Subcutaneous preadipocyte (primary cell): Measurements from ENCODE around the gene CPNE5. TPM values are rescaled to one million over a fixed set of nuclear protein-coding genes. Genes with fewer than 3 reads are reported as not detected.

Experiments used
- total RNA-seq: library from RNA; depleted of rRNA; stranded (reverse); fragments of >200 nt; gene quantifications from 2 replicates; pipeline ENCODE4 v1.2.3, GENCODE V29; 2012

The CPNE5 gene
- total RNA-seq, result not detected in 2 replicates

DNA sequence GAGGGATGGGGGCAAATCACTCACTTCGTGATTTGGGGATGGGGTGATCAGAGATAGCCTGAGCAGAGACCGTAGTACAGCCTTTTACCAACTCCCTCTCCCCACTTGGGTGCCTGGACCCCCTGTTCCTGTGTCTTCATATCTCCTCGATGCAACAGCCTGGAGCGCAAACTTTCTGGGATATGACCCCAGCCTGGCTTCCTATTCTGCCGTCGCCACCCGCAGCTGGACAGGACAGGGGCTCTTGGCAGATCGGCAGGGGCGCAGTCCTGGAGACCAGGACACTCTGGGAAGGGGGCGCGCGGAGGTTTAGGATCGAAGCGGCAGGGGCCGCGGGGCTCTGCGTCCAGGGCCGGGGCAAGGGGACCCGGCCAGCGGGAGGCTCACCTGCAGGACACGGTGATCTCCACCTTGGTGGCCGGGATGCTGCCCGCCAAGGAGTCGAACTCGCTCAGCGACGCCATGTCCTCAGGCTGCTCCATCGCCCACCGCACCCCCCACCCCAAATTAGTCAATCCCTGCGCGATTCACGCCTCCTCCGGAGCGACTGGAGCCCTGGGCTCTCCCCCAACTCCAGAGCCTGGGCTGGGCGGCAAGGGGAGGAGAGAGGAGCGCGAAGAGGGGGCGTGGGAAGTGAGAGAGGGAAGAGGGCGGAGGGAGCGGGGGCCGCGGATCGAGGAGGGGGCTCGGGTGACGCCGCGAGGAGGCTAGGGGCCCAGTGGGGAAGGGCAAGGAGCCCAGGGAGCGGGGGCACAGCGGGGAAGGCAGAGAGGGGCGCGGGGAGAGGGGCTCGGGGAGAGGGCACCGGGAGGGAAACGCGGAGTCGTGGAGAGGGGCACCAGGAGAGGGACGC lies at the start of gene CPNE5:
TSS of gene CPNE5 (minus strand) at position 549 of the 853 bp plus-strand sequence. CDS start at position 482, 67 bp downstream.

DNA sequence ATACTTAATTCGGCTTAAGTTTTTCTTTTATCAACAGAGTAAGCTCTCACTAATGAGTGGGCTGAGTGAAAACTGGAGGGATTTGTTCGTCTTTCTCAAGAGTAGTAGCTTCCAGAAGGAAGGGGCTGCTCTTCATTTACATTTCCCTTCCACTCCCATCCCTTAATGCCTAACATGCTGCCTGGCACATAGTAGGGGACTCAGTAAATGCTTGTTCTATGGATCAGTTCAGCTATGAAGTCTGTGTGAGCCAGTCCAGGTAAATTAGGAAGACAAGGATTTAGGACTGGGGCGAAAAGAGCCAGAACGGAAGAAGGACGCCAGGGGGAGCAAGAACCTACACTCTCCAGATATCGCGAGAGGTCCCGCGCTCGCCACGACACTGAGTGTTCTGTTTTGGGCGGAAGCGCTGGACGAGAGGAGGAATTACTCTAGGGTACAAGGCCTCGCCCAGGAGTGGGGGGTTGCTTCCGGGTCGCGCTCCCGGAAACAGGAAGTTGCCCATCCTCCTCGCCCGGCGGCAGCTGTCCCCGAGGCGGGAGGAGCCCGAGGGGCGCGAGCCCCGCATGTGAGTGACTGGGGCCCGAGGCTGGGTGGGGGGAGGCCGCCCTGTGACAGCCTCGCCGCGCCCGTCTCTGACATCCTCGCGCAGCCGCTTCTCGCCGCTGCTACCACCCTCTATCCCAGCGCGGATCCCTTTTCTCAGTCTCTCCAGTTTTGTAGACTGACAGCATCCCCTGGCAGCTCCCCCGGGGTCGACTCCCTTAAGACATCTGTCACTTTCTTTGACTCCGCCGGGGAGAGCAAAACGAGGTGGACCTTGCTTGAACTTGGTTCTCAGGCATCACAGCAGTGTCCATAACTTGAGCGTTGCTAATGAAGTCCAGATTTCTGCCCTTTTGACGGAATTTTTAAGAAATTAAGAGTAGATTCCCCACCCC lies 46.5 kb upstream of the CPNE5 start, which contains the start of gene C6orf89:
TSS of gene C6orf89 (plus strand) at position 492 of the 941 bp plus-strand sequence. CDS start 13,493 bp downstream, outside the sequence.

GRCh38 chr6:36874443-36875249 lies 35.4 kb upstream of the CPNE5 start, which contains the start of gene PPIL1:
PPIL1 (minus strand) TSS chr6:36874803; CDS start chr6:36874772, 31 bp downstream.

GRCh38 chr6:36697481-36697903 lies 141.8 kb downstream of the CPNE5 start, which contains the start of gene RAB44:
RAB44 (plus strand) TSS chr6:36697826; CDS start chr6:36704236, 6,410 bp downstream.

Other genes starting within 250 kb of the CPNE5 start
- gene SRSF3, start 245.1 kb downstream of the CPNE5 start, total RNA-seq, result 282 and 300 TPM in 2 replicates
- 166 and 200 TPM in 2 replicates for gene CDKN1A, start 160.7 kb downstream of the CPNE5 start, total RNA-seq
- gene RAB44, start 141.6 kb downstream of the CPNE5 start, total RNA-seq, result under 0.01 TPM in 1 of 2 replicates, not detected in the other
- 15.1 and 26.2 TPM in 2 replicates for gene PPIL1, start 35.4 kb upstream of the CPNE5 start, total RNA-seq
- gene C6orf89, start 46.5 kb upstream of the CPNE5 start, total RNA-seq, result 33.4 and 37.1 TPM in 2 replicates
- not detected in 2 replicates for gene PI16, start 115.3 kb upstream of the CPNE5 start, total RNA-seq
- gene MTCH1, start 146.8 kb upstream of the CPNE5 start, total RNA-seq, result 125 and 170 TPM in 2 replicates
- not detected in 2 replicates for gene FGD2, start 166.2 kb upstream of the CPNE5 start, total RNA-seq